ENCODE measurements around the gene RIC1.

The RIC1 gene

GRCh38 chr9:5764130-5764868 is 135.4 kb downstream of the RIC1 start:
- H3K9ac ChIP-seq (ENCODE audit: low read depth, low read length, poor library complexity, severe bottlenecking): no peak overlapping the region
- no peak overlapping the region for H2AFZ ChIP-seq (ENCODE audit: low read length)
- H3K9me3 ChIP-seq (ENCODE audit: insufficient read depth, low read depth, low read length): no peaks in the 10 kb centered on the region
- no peaks in the 10 kb centered on the region for H3F3A ChIP-seq (ENCODE audit: low read depth)
- H3K27me3 ChIP-seq (ENCODE audit: insufficient read depth, low read length, poor library complexity, severe bottlenecking): no peaks in the 10 kb centered on the region
- H3K4me1 ChIP-seq (ENCODE audit: insufficient read depth, low read length, poor library complexity, severe bottlenecking): no peaks in the 10 kb centered on the region
- H3K36me3 ChIP-seq (ENCODE audit: insufficient read depth, low read length): peaks cover 68% of the 10 kb centered on the region; the same call in 1 of the 2 replicates
- no peak overlapping the region for H3K4me3 ChIP-seq (ENCODE audit: low read length, poor library complexity, severe bottlenecking)
- no peak for TF ChIP-seq EZH2phosphoT487 (IDR thresholded peaks at IDR 0.05; ENCODE audit: borderline replicate concordance)
- TF ChIP-seq CTCF (conservative IDR thresholded peaks at IDR 0.05; ENCODE audit: low read length): no peak
- no peaks in the 10 kb centered on the region for H4K20me1 ChIP-seq (ENCODE audit: insufficient read depth, low read length, poor library complexity, severe bottlenecking)
- no peaks in the 10 kb centered on the region for H3K9me2 ChIP-seq (replicated peaks; ENCODE audit: low read depth, low read length)
- no peaks in the 10 kb centered on the region for H3K79me2 ChIP-seq (ENCODE audit: insufficient read depth, low read length)
- no peak overlapping the region for H3K4me2 ChIP-seq (ENCODE audit: low read depth, low read length, poor library complexity, severe bottlenecking)

- Histone ChIP-seq H3K36me3 (ENCODE audit: insufficient read depth, low read length) (peaks cover 68% of the 10 kb centered on the region; the same call in 1 of the 2 replicates), H3K79me2 (ENCODE audit: insufficient read depth, low read length) (no peaks in the 10 kb centered on the region), H3F3A (ENCODE audit: low read depth) (no peaks in the 10 kb centered on the region), H2AFZ (ENCODE audit: low read length) (no peak overlapping the region), H4K20me1 (ENCODE audit: insufficient read depth, low read length, poor library complexity, severe bottlenecking) (no peaks in the 10 kb centered on the region), H3K9me2 (replicated peaks; ENCODE audit: low read depth, low read length) (no peaks in the 10 kb centered on the region), H3K27me3 (ENCODE audit: insufficient read depth, low read length, poor library complexity, severe bottlenecking) (no peaks in the 10 kb centered on the region), H3K9ac (ENCODE audit: low read depth, low read length, poor library complexity, severe bottlenecking) (no peak overlapping the region), H3K9me3 (ENCODE audit: insufficient read depth, low read depth, low read length) (no peaks in the 10 kb centered on the region), H3K4me2 (ENCODE audit: low read depth, low read length, poor library complexity, severe bottlenecking) (no peak overlapping the region), H3K4me1 (ENCODE audit: insufficient read depth, low read length, poor library complexity, severe bottlenecking) (peaks cover 8% of the 10 kb centered on the region), H3K4me3 (ENCODE audit: low read length, poor library complexity, severe bottlenecking) (no peak overlapping the region)
- TF ChIP-seq CTCF (conservative IDR thresholded peaks at IDR 0.05; ENCODE audit: low read length) (no peak), EZH2phosphoT487 (IDR thresholded peaks at IDR 0.05; ENCODE audit: borderline replicate concordance) (no peak)
Observed at GRCh38 chr9:5767968-5768932, 139.3 kb downstream of the RIC1 start.

GRCh38 chr9:5773324-5773999 is 144.6 kb downstream of the RIC1 start:
- no peaks in the 10 kb centered on the region for H4K20me1 ChIP-seq (ENCODE audit: insufficient read depth, low read length, poor library complexity, severe bottlenecking)
- H3K4me2 ChIP-seq (ENCODE audit: low read depth, low read length, poor library complexity, severe bottlenecking): no peak overlapping the region
- H3K79me2 ChIP-seq (ENCODE audit: insufficient read depth, low read length): no peaks in the 10 kb centered on the region
- peaks cover 76% of the 10 kb centered on the region for H3K36me3 ChIP-seq (ENCODE audit: insufficient read depth, low read length)
- no peaks in the 10 kb centered on the region for H3F3A ChIP-seq (ENCODE audit: low read depth)
- peaks cover 8% of the 10 kb centered on the region for H3K4me1 ChIP-seq (ENCODE audit: insufficient read depth, low read length, poor library complexity, severe bottlenecking)
- no peak overlapping the region for H3K4me3 ChIP-seq (ENCODE audit: low read length, poor library complexity, severe bottlenecking)
- peaks cover 2% of the 10 kb centered on the region; the same call in 1 of the 2 replicates for H3K9me3 ChIP-seq (ENCODE audit: insufficient read depth, low read depth, low read length)
- no peaks in the 10 kb centered on the region for H3K27me3 ChIP-seq (ENCODE audit: insufficient read depth, low read length, poor library complexity, severe bottlenecking)
- H3K9me2 ChIP-seq (replicated peaks; ENCODE audit: low read depth, low read length): no peaks in the 10 kb centered on the region
- no peak overlapping the region for H3K9ac ChIP-seq (ENCODE audit: low read depth, low read length, poor library complexity, severe bottlenecking)
- H2AFZ ChIP-seq (ENCODE audit: low read length): no peak overlapping the region
- TF ChIP-seq CTCF (conservative IDR thresholded peaks at IDR 0.05; ENCODE audit: low read length) (peak; percentile 62), EZH2phosphoT487 (IDR thresholded peaks at IDR 0.05; ENCODE audit: borderline replicate concordance) (no peak)

All from Loucy (cell line).